T-helper 1 cell treated with Interleukin-12 subunit alpha and Interleukin-12 subunit beta and Interleukin-4 antibody, amounts not matched to agents 30 μg/mL and 1 μg/mL, for 36 hours (primary cell): ENCODE data around the gene ADPRHL1.

Experiments
- H3K27ac Mint-ChIP-seq: one replicate; pipeline ENCODE4 v1.8.0; 2021; ENCODE audit warnings: mild to moderate bottlenecking, mixed read lengths
- H3K27me3 Mint-ChIP-seq: one replicate; pipeline ENCODE4 v1.8.0; 2021; ENCODE audit warnings: low read depth, mixed read lengths
- H3K36me3 Mint-ChIP-seq: one replicate; pipeline ENCODE4 v1.8.0; 2021; ENCODE audit warnings: low read depth, mixed read lengths
- H3K4me1 Mint-ChIP-seq: one replicate; pipeline ENCODE4 v1.8.0; 2021; ENCODE audit warnings: low read depth, mixed read lengths
- H3K4me3 Mint-ChIP-seq: one replicate; pipeline ENCODE4 v1.8.0; 2021; ENCODE audit warnings: mild to moderate bottlenecking, moderate library complexity, mixed read lengths
- H3K9me3 Mint-ChIP-seq: one replicate; pipeline ENCODE4 v1.8.0; 2021; ENCODE audit warnings: mixed read lengths

Gene ADPRHL1

DNA sequence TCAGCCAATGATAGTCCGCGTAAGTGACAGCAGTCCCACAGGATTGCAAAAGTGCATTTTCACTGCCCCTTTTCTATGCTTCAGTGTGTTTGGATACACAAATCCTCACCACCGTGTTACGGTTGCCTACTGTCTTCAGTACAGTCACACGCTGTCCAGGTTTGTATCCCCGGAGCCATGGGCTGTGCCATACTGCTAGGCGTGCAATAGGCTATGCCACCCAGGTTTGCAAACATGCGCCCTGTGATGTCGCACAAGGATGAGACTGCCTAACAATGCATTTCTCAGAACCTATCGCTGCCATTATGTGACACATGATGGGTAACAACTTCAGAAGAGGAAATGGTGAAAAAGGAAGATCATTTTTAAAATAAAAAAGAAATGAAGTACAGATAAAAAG lies 16.8 kb upstream of the ADPRHL1 start:
- no peaks in the 10 kb centered on the region for H3K27me3 Mint-ChIP-seq
- no peak overlapping the region for H3K4me3 Mint-ChIP-seq
- H3K9me3 Mint-ChIP-seq = no peaks in the 10 kb centered on the region
- H3K27ac Mint-ChIP-seq = no peak overlapping the region
- peaks cover 7% of the 10 kb centered on the region for H3K4me1 Mint-ChIP-seq
- H3K36me3 Mint-ChIP-seq = peaks cover 17% of the 10 kb centered on the region

DNA sequence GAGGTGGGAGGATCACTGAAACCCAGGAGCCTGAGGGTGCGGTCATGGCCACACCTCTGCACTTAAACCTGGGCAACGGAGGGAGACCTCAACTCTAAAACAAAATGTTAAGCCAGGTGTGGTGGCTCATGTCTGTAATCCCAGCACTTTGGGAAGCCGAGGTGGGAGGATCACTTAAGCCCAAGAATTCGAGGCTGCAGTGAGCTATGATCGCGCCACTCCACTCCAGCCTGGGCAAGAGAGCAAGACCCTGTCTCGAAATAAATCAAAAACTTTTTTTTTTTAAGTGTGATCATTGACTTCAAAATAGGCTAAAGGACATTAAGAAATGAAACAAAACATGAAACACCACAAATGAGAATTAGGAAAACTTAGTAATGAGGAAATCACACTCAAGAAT lies 16.3 kb upstream of the ADPRHL1 start:
- no peak overlapping the region for H3K4me3 Mint-ChIP-seq
- H3K36me3 Mint-ChIP-seq = peaks cover 13% of the 10 kb centered on the region

DNA sequence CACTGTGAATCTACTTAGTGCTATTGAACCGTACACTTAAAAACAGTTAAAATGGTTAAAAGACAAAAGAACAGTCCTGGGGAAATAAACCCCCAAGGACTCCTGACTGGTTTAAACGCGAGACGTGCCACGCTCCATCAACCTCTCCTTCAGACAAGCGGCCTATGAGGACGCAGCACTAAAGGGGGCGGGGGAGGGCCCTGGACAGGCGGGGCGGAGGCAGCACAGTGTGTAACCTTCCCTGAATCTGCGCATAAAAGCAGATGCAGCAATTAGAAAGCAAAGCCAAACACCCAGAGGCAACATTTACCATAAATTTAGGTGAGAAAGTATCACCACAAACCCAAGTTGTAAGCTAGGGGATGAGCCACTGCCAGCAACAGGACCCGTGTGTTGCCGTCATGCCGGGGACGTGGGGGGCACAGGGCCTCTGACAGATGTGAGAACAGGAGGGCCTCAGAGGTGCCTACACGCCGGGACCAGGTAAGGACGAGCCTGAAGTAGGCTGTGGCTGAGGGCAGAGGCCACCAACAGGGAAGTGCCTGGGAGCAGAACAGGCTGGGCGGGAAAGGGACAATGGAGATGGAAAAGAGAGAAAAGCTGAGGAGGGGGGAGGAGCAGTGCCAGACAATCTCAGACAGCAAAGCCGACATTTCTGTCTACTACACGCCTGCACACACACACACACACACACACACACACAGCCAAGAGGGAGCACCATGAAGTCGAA lies 15.3 kb upstream of the ADPRHL1 start:
- H3K36me3 Mint-ChIP-seq = peaks cover 13% of the 10 kb centered on the region
- H3K27me3 Mint-ChIP-seq = no peaks in the 10 kb centered on the region
- H3K27ac Mint-ChIP-seq = no peak overlapping the region
- peaks cover 7% of the 10 kb centered on the region for H3K4me1 Mint-ChIP-seq
- no peak overlapping the region for H3K4me3 Mint-ChIP-seq
- H3K9me3 Mint-ChIP-seq = no peaks in the 10 kb centered on the region

More for the DNA sequence above, 16.3 kb upstream of the ADPRHL1 start:
- Mint-ChIP-seq H3K4me1 (peaks cover 7% of the 10 kb centered on the region), H3K9me3 (no peaks in the 10 kb centered on the region), H3K27ac (no peak overlapping the region), H3K27me3 (no peaks in the 10 kb centered on the region)

DNA sequence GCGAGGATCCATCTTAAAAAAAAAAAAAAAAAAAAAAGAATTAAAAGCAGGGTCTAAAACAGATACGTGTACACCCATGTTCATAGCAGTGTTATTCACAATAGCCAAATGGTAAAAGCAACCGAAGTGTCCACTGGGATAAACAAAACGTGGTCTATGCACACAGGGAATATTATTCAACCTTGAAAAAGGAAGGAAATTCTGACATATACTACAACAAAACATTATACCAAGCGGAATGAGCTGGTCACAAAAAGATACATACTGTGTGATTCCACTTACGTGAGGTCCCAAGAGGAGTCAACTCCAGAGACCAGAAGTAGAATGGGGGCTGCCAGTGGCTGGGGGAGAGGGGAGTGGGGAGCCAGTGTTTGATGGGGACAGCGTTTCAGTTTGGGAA lies 14.7 kb upstream of the ADPRHL1 start:
- Mint-ChIP-seq H3K4me3 (no peak overlapping the region), H3K27ac (no peak overlapping the region), H3K9me3 (no peaks in the 10 kb centered on the region), H3K36me3 (peaks cover 13% of the 10 kb centered on the region), H3K27me3 (no peaks in the 10 kb centered on the region), H3K4me1 (peaks cover 7% of the 10 kb centered on the region)

DNA sequence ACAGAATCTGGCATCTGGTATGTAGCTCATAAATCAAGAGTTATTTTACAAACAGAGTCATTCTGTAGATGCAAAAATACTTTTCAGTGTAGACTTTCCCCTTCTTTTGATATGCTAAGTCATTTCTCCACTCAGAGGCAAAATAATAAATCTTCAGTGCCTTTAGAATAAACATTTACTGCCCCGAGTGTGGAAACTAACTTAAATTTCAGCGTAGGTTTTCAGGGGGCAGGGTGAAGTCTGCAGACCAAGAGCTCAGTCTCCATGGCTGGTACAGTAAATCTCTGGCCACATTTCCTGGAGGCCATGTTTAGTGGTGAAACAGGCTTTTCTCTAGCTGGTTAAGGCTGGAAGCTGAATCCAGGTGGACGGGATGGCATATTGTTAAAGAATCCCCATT lies 13.1 kb upstream of the ADPRHL1 start:
- H3K36me3 Mint-ChIP-seq = peaks cover 10% of the 10 kb centered on the region

DNA sequence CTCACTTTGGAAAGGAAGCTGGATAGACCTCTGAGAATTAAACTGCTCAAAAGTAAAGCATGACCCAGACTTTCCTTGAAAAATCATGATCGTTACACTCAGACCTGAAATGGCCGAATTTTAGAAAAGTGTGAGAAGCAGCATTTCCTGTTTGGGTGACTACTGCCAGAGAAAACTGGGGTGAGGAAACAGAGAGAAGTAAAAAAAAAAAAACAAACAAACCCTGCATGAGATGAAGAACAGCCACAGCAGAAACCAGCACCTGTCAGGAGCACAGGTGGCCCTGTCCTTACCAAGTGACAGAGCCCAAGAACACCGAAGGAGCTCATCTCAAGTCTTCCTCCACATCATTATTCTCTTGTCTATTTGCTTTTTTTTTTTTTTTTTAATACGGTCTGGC lies 12.0 kb upstream of the ADPRHL1 start:
- Mint-ChIP-seq H3K36me3 (peaks cover 6% of the 10 kb centered on the region), H3K27me3 (no peaks in the 10 kb centered on the region), H3K4me3 (no peak overlapping the region), H3K9me3 (no peaks in the 10 kb centered on the region), H3K27ac (no peak overlapping the region), H3K4me1 (peaks cover 7% of the 10 kb centered on the region)

More for the DNA sequence above, 13.1 kb upstream of the ADPRHL1 start:
- Mint-ChIP-seq H3K4me1 (peaks cover 7% of the 10 kb centered on the region), H3K27ac (no peak overlapping the region), H3K4me3 (no peak overlapping the region), H3K27me3 (no peaks in the 10 kb centered on the region), H3K9me3 (no peaks in the 10 kb centered on the region)

DNA sequence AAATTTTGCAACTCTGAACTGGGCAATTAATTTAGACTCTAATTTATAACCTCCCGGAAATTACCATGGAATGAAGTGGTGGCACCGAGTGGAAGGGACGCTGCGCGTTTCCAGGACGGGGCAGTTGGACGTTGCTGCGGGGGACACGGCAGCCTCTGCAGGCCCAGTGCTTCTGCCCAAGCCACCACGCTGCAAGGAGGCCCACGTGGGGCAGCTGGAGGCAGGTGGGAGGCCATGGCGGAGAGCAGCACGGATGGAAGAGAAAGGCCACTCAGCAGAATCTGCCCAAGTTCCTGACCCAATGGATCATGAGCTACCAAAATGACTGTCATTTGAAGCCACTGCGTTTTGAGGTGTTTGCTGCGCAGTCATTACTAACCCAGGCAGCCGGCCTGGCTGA lies 11.2 kb upstream of the ADPRHL1 start:
- Mint-ChIP-seq H3K4me1 (peaks cover 7% of the 10 kb centered on the region), H3K27ac (no peak overlapping the region)

DNA sequence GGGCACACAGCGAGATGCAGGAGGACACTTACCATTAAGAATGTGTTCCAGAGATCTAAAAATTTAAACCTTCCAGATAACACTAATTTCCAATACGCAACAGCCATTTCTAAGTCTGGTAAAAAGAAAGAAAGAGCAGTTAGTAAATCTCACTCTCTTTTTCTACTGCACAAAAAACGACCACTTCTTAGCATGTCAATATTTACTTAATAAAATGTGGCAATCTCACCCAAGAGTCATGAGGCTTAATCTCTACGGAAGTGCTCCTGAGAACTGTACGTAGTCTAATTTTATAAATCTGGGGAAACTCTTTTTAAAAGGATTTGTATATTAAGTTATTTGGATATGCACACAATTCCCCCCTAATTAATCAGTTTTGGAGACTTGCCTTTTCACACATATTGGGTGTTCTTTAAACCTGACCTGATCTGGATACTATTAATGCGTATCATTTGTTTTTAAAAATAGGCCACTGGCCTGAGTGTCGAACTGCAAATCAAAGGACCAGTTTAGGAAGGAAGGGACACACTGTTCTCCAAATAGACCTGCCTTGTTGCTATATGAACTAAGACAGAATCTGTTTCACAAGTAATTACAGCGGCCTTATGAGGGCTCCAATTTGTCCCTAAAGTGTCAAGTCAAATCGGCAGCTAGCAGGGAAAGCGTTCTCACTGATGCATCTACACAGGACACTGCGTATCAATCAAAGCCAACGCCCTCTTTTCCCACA lies 7.9 kb upstream of the ADPRHL1 start:
- H3K36me3 Mint-ChIP-seq = peaks cover 6% of the 10 kb centered on the region
- H3K4me1 Mint-ChIP-seq = peaks cover 6% of the 10 kb centered on the region
- no peak overlapping the region for H3K27ac Mint-ChIP-seq
- no peaks in the 10 kb centered on the region for H3K9me3 Mint-ChIP-seq
- H3K27me3 Mint-ChIP-seq = no peaks in the 10 kb centered on the region
- no peak overlapping the region for H3K4me3 Mint-ChIP-seq

More for the DNA sequence above, 11.2 kb upstream of the ADPRHL1 start:
- Mint-ChIP-seq H3K4me3 (no peak overlapping the region), H3K36me3 (peaks cover 7% of the 10 kb centered on the region), H3K27me3 (no peaks in the 10 kb centered on the region), H3K9me3 (no peaks in the 10 kb centered on the region)

DNA sequence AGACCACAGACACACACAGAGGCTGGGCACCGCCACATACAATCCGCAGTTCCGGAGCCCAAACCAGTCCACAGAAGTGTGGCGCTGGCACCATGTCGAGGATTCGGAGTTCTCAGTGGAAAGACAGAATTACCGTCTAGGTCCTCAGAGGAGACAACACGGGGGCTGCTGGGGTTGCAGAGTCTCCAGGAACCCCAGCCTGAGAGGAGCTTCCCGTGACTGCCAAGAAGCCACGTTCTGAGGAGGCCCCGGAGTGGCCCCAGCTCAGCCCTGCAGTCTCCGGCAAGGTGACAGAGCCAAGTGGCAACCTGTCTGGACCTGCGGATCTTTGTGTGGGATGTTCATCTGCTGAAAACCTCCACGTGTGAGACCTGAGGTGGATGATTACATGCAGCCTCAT lies 7.3 kb upstream of the ADPRHL1 start:
- Mint-ChIP-seq H3K4me1 (peaks cover 5% of the 10 kb centered on the region), H3K9me3 (no peaks in the 10 kb centered on the region), H3K4me3 (no peak overlapping the region), H3K36me3 (peaks cover 7% of the 10 kb centered on the region), H3K27me3 (no peaks in the 10 kb centered on the region), H3K27ac (no peak overlapping the region)

DNA sequence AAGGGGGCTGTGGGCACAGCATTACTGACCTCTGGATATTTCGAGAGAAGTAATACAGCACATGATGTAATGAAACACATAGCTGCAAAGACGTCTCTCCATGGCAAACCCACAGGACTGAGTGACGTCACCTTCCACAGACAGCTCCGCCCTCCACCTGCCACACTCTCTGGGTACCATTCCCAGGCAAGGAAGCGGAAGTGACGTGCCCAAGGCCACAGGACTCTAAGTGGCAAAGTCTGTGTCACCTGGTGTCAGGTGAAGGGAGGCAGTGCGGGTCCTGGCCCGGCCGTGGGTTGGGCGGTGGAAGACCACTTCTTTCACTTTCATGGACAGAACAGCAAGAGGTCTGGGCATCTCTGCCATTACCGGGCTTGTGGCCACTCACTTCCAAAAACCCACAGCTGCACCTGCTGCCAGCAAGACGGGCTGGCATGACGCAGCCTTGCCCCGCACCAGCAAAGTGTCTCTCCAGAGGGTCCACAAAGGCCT lies 6.8 kb upstream of the ADPRHL1 start:
- H3K27me3 Mint-ChIP-seq = no peaks in the 10 kb centered on the region
- no peak overlapping the region for H3K4me3 Mint-ChIP-seq
- H3K36me3 Mint-ChIP-seq = peaks cover 10% of the 10 kb centered on the region
- peaks cover under 1% of the 10 kb centered on the region for H3K4me1 Mint-ChIP-seq
- H3K9me3 Mint-ChIP-seq = no peaks in the 10 kb centered on the region
- H3K27ac Mint-ChIP-seq = no peak overlapping the region

DNA sequence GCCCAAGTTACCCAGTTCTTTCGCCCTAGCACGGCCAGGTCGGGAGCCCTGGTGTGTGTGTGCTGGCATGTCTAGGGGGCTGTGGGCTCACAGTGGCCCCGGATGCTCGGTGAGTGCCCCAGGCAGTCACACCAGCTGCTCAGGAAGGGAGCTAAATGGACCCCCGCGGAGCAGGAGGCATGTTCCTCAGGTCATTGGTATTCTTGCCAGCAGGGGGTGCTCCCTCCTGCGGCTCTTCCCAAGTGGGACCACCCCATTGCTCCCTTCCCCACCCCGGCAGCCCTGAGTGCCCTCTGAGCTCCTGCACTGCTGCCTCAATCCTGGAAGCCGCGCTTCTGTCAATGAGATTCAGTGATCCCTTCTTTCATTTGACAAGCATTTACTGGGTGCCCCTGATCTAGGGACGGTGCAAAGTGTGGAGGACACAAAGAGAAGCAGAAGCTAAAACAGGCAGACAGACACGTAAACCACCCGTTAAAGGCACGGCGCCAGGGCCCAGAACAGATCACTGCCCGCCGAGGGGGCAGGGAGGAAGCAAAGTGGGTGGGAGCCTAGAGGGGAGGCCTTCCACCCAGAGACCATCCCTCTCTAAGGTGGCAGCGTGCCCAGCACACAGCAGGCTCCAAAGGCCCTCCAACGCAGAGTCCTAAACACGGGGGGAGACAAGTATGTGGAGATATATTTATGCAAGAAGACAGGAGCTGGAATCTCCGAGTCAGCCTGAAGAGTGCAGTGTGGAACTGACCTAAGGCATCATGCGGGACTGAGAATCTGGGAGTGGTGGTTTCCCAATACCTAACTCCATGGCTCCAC lies 5.2 kb upstream of the ADPRHL1 start:
- H3K4me1 Mint-ChIP-seq = no peaks in the 10 kb centered on the region
- peaks cover 10% of the 10 kb centered on the region for H3K36me3 Mint-ChIP-seq
- no peaks in the 10 kb centered on the region for H3K27me3 Mint-ChIP-seq
- no peak overlapping the region for H3K27ac Mint-ChIP-seq
- no peak overlapping the region for H3K4me3 Mint-ChIP-seq
- H3K9me3 Mint-ChIP-seq = no peaks in the 10 kb centered on the region

DNA sequence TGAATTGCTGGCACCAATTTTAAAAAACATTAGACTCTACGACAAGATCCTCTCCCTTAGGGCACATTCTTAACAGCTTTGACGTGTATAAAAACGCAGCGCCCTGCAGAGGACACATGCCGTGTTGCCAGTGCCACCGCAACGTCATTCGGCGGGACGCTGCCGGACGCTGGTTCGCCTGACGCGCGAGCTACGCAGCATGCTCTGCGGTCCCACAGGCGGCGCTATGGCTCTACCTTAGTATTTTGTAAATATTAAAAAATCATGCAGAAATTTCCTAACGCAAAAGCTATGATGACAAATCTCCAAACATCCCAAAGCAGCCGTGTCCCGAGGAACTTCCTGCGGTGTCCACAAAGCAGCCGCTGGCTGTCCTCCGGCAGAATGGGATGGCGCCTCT lies 4.2 kb upstream of the ADPRHL1 start:
- Mint-ChIP-seq H3K27ac (no peak overlapping the region), H3K4me3 (no peak overlapping the region), H3K4me1 (no peaks in the 10 kb centered on the region), H3K27me3 (no peaks in the 10 kb centered on the region), H3K9me3 (no peaks in the 10 kb centered on the region), H3K36me3 (peaks cover 10% of the 10 kb centered on the region)

DNA sequence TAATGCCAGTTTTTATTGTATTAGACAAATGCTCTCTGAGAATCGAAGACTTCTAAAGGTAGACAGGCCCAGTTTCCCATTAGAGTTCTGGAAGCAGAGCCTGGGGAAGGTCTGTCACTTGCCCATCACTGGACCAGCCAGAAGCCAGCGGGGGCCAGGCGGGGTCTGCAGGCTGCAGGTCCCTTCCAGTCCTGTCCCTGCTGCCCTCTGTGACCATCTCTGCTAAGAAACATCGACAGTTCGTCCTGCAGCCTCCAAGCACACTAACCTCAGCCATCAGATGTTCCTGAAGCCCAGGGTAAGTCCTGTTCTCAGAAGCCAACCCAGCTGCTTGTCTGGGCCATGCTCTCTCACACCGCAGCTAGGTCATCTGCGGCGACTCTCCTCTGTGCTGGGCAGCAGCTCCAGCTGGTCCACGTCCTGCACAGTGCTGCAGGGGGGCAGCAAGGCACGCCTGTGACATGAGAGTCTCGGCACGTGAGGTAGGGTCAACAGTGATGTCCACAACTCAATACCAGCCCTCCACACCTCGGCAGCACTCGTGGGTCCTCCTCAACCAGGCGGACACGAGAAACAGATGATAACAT lies 2.9 kb upstream of the ADPRHL1 start:
- no peaks in the 10 kb centered on the region for H3K4me1 Mint-ChIP-seq
- no peaks in the 10 kb centered on the region for H3K27me3 Mint-ChIP-seq
- H3K4me3 Mint-ChIP-seq = no peak overlapping the region
- H3K27ac Mint-ChIP-seq = no peak overlapping the region
- H3K9me3 Mint-ChIP-seq = no peaks in the 10 kb centered on the region
- peaks cover 10% of the 10 kb centered on the region for H3K36me3 Mint-ChIP-seq

DNA sequence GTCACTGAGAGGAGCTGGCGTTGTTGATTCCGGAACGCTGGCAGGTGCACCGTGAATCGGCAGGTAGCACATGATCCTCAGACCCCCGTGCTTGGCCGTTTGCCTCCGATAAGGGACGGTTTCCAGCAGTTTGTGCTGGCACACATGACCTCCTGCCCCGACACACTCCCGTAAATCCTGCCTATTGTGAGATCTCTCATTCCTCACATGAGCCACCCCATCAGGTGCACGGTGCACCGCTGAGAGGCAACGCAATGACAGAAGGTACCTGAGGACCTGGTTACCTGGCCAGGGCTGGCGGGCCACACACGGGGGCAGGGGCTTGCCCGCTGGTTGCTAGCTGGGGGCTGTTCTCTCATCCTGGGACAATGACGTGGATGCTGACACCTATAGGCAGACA lies 2.1 kb upstream of the ADPRHL1 start:
- Mint-ChIP-seq H3K9me3 (no peaks in the 10 kb centered on the region), H3K27ac (no peak overlapping the region), H3K4me3 (no peak overlapping the region), H3K4me1 (no peaks in the 10 kb centered on the region), H3K36me3 (peaks cover 10% of the 10 kb centered on the region), H3K27me3 (no peaks in the 10 kb centered on the region)
